ENCODE results near the gene PEX26.
"Not testable (repeated sequence)": the region's sequence is repeated elsewhere in the genome, so short reads cannot be mapped to it uniquely, and the experiment has no call there.

PEX26 gene

DNA sequence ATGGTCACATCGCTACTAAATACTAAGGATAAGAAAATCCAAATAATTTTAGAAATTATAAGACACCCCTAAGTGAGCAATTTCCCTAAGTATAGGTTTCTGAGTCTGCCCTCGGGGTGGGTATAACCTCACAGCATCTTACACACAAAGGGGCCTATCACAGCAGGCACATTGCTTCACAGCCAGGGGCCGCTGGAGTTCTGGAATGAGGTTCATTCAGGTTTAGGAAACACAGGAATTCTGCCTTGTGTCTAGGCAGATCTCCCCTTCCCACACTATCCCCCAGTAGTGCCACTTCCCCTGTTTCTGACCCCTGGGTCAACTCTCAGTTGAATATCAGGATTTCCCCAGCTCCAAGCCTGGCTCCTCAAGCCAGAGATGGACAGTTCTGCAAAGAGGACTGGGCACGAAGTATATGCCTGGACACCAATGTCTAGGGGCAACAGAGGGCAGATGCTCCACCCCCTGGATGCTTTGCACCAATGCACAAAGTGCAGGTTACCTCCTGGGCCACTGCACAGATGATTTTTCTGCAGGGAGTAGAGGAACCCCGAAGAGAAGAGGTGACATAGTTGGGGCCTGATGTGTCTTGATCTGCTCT is 44.3 kb downstream of the PEX26 start:
- DNase-seq, result no peak

GRCh38 chr22:18123476-18124025 is 45.8 kb downstream of the PEX26 start:
- not testable (repeated sequence) for DNase-seq

DNA sequence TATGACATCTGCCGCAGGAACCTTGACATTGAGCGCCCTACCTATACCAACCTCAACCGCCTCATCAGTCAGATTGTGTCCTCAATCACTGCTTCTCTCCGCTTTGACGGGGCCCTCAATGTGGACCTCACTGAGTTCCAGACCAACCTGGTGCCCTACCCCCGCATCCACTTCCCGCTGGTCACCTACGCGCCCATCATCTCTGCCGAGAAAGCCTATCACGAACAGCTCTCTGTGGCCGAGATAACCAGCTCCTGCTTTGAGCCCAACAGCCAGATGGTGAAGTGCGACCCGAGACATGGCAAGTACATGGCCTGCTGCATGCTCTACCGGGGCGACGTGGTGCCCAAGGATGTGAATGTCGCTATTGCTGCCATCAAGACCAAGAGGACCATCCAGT is 48.8 kb downstream of the PEX26 start:
- no peak for DNase-seq

- DNase-seq, result no peak
Measured at GRCh38 chr22:18130018-18130417, 52.2 kb downstream of the PEX26 start.

DNA sequence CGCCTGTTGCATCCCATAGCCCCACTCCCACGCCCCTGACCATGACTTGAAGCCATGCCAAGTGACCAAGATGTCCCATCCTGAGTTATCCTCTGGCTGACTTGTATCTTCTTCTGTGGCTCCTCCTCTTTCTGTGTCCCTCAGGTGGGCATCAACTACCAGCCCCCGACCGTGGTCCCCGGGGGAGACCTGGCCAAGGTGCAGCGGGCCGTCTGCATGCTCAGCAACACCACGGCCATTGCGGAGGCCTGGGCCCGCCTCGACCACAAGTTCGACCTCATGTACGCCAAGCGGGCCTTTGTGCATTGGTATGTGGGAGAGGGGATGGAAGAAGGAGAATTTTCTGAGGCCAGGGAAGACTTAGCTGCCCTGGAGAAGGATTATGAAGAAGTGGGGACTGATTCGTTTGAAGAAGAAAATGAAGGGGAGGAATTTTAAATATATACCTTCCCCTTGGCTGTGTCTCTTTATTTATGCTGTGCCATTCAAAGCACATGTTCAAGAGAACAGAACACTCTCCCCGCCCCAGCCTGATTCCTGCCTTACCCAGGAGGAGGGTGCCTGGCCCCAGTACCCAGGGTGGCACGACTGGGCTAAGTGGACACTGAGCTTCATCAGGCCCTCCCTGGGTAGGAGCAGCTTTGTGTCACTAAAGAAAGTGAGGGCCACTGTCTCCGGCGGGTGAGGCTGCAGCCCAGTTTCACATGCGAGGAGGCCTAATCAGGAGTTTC is 53.1 kb downstream of the PEX26 start:
- DNase-seq, result no peak

DNA sequence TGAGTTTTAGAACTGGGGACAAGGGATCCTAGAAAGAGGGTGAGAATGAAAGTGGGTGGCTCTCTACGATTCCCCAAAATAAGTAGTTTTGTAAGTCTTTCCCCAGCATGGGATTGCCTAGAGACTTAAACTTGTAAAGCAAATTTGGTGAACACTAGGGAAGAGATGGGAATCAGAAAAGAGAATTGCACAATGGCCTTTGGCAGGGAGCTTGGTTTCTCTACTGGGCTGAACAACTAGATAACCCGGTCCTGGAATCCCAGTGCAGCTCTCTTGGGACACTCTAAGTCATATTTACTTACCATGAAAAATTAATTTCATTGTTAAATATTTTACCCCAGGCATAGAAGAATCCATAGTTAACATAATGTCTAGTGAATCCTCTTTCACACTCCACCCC is 55.7 kb downstream of the PEX26 start:
- DNase-seq, result no peak

- no peak for DNase-seq
Measured at GRCh38 chr22:18136563-18137320, 59.0 kb downstream of the PEX26 start.

- DNase-seq, result not testable (repeated sequence)
Measured at GRCh38 chr22:18141004-18141403, 63.2 kb downstream of the PEX26 start.

DNA sequence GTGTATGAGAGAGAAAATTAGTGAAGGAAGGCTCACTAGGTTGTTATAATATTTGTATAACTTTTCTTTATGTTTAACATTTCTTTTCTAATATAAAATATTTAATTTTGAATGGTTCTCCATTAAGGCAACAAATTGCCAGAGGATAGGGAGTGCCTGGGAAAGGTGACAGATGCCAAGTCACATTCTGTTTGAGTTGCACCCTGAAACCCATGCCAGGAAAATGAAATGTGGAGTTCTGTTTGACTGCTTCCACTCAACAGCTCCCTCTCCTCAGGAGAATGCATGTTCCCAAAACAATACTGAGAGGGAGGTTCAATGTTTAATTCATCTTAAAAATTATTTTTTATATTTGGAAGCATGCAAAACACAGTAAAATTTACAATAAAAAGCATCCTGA is 66.3 kb downstream of the PEX26 start:
- DNase-seq, result no peak

DNA sequence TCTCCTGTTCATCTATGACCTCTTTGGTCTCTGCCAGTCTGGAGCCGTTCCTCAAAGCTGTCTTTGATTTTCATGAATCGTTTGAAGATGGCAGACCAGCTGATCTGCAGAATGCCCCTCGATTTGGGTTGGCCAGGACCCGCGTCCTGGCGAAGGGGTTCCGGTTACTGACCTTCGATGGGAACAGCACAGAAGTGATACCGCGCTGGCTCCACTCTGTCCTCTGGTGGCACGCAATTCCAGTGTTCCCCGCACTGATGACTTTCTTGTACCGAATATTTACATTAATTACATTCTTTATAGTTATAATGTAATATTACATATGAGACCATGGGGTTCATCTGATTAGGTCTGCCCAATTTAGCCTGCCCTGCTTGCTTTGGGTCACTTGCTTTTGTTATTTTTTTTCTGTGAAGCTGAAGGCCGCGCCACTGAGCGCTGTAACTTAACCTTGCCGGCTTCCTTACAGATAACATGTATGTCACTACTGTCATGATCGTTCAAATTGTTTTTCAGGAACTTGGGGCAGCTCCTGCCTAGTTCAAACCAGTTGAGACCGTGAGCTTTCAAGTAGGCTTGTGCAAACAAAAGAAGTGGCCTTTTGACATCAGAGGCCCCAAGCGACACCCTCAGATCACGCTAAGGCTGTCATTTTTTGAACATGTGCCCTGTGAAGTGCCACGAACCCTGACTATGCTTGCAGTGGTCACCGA is 68.0 kb downstream of the PEX26 start:
- DNase-seq, result no peak

- no peak for DNase-seq
Measured at GRCh38 chr22:18146389-18146753, 68.6 kb downstream of the PEX26 start.

- DNase-seq, result no peak
Measured at GRCh38 chr22:18147791-18148190, 70.0 kb downstream of the PEX26 start.

- DNase-seq, result no peak
Measured at GRCh38 chr22:18148293-18148965, 70.6 kb downstream of the PEX26 start.

DNA sequence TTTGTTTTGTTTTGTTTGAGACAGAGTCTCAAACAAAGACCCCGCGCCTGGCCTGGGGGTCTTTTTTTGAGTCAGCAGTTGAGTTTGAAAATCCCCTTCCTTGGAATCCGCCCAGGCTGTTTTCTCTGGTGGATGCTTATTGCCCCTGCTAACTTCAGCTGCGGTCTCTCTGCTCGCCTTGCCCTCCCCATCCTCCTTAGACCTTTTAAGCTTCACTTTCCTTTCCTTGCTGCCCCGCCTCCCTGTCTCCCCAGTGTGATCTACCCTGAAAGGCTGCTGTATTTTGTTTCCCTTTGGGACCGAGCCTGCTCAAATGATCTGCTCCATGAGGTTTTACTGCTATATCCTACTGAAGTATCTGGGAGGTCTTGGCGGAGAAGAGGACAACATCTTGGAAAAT is 74.7 kb downstream of the PEX26 start:
- DNase-seq, result no peak

- DNase-seq, result no peak
Measured at GRCh38 chr22:18154821-18155390, 77.1 kb downstream of the PEX26 start.
